Measurements from ENCODE around the gene PYHIN1. TPM values are rescaled to one million over a fixed set of nuclear protein-coding genes. Genes with fewer than 3 reads are reported as not detected.
A peak's percentile ranks its signal among the peaks of the same experiment; 100 is the strongest.

PYHIN1 gene
- not detected in 2 replicates for total RNA-seq (2014; rRNA removed; shearing (Covaris generic))

DNA sequence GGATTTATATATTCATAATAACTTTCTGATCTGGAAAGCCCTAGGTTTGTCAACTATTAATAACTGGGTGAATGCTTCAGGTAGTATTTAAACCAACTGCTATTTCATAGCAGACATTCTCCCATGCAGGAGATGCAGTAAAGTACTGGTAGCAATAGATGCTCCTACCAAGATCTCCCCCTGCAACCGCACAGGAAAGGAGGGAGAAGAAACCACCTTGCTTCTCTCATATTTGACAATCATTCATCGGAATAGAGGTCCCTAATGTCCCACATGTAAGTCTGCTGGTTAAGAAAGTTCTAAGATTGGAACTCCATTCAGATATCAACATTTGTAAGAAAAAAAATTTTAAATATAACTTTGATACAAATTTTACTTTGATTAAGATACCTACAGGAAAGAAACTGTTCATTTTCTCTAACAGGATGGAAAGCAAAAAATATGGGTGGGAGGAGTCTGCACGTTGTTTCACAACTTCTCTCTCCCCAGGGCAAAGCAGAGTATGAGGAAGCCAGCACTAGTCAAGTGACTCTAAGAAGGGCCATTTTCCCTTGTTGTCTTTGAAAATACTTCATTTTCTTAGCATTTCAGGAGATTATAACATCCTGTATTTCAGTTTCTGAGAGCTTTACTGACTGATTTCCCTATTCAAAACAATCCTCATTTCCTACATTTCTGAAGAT, at the start of gene PYHIN1:
Gene PYHIN1, plus strand, starts transcription at position 498 of the 683 bp plus-strand sequence. CDS start 5,359 bp downstream, outside the sequence.
- no peaks in the 10 kb centered on the region for H3K36me3 ChIP-seq (replicated peaks; ENCODE audit: control insufficient read depth, insufficient read depth, low read length)
- DNase-seq, result no peak
- H3K27me3 ChIP-seq (ENCODE audit: control insufficient read depth, insufficient read depth, low read length), result no peaks in the 10 kb centered on the region
- H3K4me3 ChIP-seq (ENCODE audit: insufficient read depth, low read depth, low read length), result no peak within 1 kb of the TSS

DNA sequence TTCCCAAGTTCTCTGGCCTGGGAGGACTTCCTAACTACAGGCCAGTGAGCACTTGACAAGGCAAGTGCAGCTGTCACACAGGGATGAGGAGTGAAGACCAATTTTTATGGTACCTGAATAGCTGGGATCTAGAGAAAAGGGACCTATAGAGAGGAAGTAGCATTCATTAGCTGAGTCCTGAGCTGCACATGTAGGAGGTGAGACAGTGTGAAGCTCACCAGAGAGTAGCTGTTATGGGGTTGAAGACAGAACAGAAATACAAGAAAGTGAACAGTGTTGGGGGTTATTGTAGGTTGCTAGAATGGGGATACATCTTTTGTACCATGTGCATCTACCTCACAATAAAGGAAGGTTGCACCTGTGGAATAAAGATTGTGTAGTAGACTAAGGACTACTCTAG, 37.7 kb upstream of the PYHIN1 start:
- DNase-seq, result no peak
- Histone ChIP-seq H3K27me3 (ENCODE audit: control insufficient read depth, insufficient read depth, low read length) (no peaks in the 10 kb centered on the region), H3K36me3 (replicated peaks; ENCODE audit: control insufficient read depth, insufficient read depth, low read length) (no peaks in the 10 kb centered on the region), H3K4me3 (ENCODE audit: insufficient read depth, low read depth, low read length) (no peak overlapping the region)

DNA sequence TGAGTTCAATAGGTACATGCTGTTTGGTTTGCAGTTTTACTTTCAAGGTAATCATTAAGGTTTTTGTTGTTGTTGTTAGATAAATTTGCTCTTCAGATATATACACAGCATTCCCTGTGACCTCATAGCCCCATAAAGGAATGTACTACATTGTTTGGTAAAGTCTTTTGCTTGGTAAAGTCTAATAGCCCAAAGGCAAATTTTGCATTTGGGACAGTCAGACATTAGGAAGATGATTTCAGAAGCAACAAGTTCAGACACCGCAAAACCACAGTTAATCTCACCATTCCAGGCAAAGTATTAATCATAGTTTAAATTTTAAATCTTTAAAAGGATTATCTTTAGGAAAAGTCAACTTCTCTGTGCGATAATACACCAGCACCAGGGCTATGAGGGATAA, 32.6 kb upstream of the PYHIN1 start:
- Histone ChIP-seq H3K27me3 (ENCODE audit: control insufficient read depth, insufficient read depth, low read length) (no peaks in the 10 kb centered on the region), H3K36me3 (replicated peaks; ENCODE audit: control insufficient read depth, insufficient read depth, low read length) (no peaks in the 10 kb centered on the region), H3K4me3 (ENCODE audit: insufficient read depth, low read depth, low read length) (no peak overlapping the region)
- DNase-seq, result no peak

DNA sequence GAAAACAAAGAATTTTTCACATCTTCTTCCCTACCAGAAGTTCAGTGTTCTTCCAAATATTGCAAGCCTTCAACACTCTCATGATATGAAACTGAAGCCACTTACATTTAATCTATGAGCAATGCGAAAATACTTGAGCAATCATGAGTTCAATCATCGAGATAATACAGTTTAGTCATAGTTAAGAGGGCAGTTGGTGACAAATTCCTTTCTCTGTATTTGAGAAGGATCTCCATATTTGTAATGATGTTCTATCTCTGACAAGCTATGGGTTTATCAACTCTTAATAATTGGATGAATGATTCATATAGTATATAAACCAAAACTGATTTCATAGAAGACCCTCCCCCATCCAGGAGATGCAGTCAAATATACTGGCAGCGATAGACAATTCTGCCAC, 29.7 kb upstream of the PYHIN1 start:
- no peaks in the 10 kb centered on the region for H3K27me3 ChIP-seq (ENCODE audit: control insufficient read depth, insufficient read depth, low read length)
- H3K36me3 ChIP-seq (replicated peaks; ENCODE audit: control insufficient read depth, insufficient read depth, low read length), result no peaks in the 10 kb centered on the region
- no peak overlapping the region for H3K4me3 ChIP-seq (ENCODE audit: insufficient read depth, low read depth, low read length)
- DNase-seq, result no peak

DNA sequence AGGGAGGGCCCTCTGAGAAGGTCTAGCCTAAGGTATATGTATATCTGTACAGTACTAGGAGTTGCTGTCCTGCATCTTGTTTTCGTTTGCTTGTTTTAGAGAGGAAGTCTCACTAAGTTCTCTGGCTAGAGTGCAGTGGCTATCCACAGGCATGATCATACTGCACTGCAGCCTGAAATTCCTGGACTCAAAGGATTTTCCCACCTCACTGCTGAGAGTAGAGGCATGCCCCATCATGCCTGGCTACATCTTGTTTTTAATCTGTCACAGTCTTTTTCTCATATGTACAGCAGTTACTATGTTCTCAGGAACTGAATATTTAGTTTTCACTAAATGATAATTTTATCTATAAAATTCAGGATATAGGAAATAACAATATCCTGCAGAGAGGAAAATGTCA, 15.3 kb upstream of the PYHIN1 start:
- Histone ChIP-seq H3K4me3 (ENCODE audit: insufficient read depth, low read depth, low read length) (no peak overlapping the region), H3K27me3 (ENCODE audit: control insufficient read depth, insufficient read depth, low read length) (no peaks in the 10 kb centered on the region), H3K36me3 (replicated peaks; ENCODE audit: control insufficient read depth, insufficient read depth, low read length) (no peaks in the 10 kb centered on the region)
- no peak for DNase-seq

DNA sequence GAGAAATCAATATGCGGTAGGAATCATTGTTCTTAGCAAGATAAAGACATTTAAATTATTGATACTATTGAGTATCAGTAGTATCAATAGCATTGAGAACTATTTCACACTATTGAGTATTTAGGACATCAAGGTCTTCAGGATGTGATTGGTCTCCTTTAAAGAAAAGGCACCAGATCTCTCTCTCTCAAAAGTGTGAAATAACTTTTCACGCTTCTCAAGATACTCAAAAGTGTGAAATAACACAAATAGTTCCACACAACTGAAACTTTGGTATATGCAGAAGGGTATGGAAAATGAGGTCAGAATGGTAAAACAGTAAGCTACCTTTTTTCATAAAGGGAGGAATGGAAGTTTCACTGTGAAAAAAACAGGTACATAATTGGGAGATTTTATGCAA, 6.7 kb upstream of the PYHIN1 start:
- Histone ChIP-seq H3K36me3 (replicated peaks; ENCODE audit: control insufficient read depth, insufficient read depth, low read length) (no peaks in the 10 kb centered on the region), H3K4me3 (ENCODE audit: insufficient read depth, low read depth, low read length) (no peak overlapping the region), H3K27me3 (ENCODE audit: control insufficient read depth, insufficient read depth, low read length) (no peaks in the 10 kb centered on the region)
- DNase-seq, result no peak

DNA sequence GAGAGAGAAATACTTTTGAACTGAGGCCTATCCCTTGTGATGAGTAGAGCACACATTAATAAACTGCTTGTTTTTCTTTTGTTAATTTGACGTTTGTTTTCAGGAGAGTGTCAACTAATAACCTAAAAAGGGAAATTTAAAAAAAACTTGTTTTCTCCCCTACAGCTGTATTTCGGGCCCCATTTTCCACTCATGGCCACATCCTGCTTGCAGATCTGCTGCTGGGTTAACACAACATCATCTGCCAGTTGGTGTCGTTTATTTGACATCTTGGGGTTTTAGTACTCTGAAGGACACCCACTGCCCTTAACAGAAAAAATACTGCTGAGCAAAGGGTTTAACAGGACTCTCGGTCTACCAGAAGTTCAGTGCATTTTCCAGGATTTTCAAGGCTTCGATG, 848 bp upstream of the PYHIN1 start:
- DNase-seq, result no peak
- no peaks in the 10 kb centered on the region for H3K36me3 ChIP-seq (replicated peaks; ENCODE audit: control insufficient read depth, insufficient read depth, low read length)
- no peaks in the 10 kb centered on the region for H3K27me3 ChIP-seq (ENCODE audit: control insufficient read depth, insufficient read depth, low read length)
- H3K4me3 ChIP-seq (ENCODE audit: insufficient read depth, low read depth, low read length), result no peak overlapping the region

DNA sequence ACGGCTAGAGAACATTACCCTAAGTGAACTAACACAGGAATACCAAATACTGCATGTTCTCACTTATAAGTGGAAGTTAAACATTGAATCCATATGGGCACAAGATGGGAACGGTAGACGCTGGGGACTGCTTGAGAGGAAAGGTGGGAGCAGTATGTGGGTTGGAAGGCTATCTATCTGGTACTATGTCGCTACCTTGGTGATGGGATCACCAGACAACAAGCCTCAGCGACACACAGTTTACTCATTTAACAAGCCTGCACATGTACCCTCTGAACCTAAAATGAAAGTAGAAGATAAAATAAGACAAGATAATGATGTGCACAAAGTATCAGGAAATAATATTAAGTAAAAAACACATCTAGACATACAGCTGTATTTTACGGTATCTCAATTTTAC, 819 bp downstream of the PYHIN1 start:
- no peaks in the 10 kb centered on the region for H3K36me3 ChIP-seq (replicated peaks; ENCODE audit: control insufficient read depth, insufficient read depth, low read length)
- DNase-seq, result no peak
- H3K27me3 ChIP-seq (ENCODE audit: control insufficient read depth, insufficient read depth, low read length), result no peaks in the 10 kb centered on the region
- no peak overlapping the region for H3K4me3 ChIP-seq (ENCODE audit: insufficient read depth, low read depth, low read length)

DNA sequence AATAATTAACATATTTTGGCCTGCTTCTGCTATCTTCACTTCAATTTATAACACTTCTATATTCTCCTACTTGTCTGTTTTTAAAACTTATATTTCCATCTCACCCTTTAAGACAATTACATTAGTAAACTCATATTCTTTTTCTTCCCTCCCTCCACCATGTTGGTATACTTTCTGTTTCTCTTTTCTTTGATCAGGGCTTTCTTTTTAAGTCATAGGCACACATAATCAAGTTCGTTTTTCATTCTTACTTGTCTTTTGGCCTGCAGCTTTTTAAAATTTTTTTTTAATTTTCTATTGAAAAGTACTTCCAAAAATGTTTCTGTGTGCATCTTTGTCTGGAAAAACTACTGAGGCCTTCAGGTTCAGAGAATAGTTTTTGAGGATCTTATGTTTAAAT, 2.3 kb downstream of the PYHIN1 start:
- no peak overlapping the region for H3K4me3 ChIP-seq (ENCODE audit: insufficient read depth, low read depth, low read length)
- no peak for DNase-seq
- no peaks in the 10 kb centered on the region for H3K27me3 ChIP-seq (ENCODE audit: control insufficient read depth, insufficient read depth, low read length)
- no peaks in the 10 kb centered on the region for H3K36me3 ChIP-seq (replicated peaks; ENCODE audit: control insufficient read depth, insufficient read depth, low read length)

DNA sequence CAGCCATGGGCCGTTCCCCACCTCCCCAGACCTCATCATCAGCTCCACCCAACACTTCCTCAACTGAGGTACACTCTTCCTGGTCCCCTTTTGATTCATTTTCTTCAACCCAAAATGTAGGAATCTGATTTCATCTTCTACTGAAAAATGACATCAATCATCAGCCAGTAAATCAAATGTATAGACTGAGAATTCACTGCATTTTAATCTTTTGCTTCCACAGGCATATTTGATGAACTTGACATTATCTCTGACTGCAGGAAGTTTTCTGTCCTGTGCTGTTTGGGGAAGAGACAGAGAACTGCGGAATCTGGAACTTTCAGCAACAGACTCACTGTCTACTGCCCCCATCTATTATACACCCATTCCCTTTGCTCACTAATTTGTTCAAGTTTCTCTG, 7.8 kb downstream of the PYHIN1 start:
- Histone ChIP-seq H3K4me3 (ENCODE audit: insufficient read depth, low read depth, low read length) (no peak overlapping the region), H3K27me3 (ENCODE audit: control insufficient read depth, insufficient read depth, low read length) (no peaks in the 10 kb centered on the region; the same call in 1 of the 2 replicates), H3K36me3 (replicated peaks; ENCODE audit: control insufficient read depth, insufficient read depth, low read length) (no peaks in the 10 kb centered on the region)
- DNase-seq, result no peak

DNA sequence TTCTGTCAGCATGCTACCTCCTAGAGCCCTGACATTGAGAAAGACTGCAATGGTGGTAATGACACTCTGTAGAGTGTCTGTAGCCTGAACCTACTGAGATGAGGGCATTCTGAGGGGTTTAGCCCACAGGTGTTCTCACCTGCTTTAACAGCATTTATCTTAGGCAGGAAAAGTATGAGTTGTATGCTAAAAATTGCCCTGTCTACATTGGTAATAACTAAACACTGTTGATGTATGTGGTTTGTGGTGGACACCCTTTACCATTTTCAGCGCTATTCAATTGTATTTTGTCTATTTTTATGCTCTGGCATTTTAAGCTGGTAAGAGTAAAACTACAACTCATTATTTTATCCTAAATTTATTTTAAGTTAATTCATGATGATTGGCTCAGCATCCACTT, 10.0 kb downstream of the PYHIN1 start:
- no peaks in the 10 kb centered on the region for H3K36me3 ChIP-seq (replicated peaks; ENCODE audit: control insufficient read depth, insufficient read depth, low read length)
- H3K4me3 ChIP-seq (ENCODE audit: insufficient read depth, low read depth, low read length), result no peak overlapping the region
- no peaks in the 10 kb centered on the region; the same call in 1 of the 2 replicates for H3K27me3 ChIP-seq (ENCODE audit: control insufficient read depth, insufficient read depth, low read length)
- DNase-seq, result no peak

DNA sequence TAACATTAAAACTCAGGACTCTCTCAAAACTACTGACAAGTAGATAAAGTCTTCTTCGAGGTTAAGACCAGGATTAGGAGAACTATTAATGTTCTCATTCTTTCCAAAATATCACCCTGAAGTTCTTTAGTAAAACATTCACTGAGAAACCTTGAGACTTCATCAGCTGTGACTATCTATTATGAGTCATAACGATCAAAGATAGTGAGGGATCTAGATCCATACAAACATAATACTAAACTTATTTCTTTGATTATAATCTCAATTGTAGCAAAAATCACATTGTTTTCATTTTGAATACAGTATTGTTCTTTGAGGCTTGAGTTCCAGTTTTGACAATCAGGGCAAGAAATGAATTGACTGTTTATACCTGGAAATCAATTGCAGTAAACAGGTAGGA, 11.1 kb downstream of the PYHIN1 start:
- DNase-seq, result no peak
- H3K27me3 ChIP-seq (ENCODE audit: control insufficient read depth, insufficient read depth, low read length), result no peaks in the 10 kb centered on the region; the same call in 1 of the 2 replicates
- H3K36me3 ChIP-seq (replicated peaks; ENCODE audit: control insufficient read depth, insufficient read depth, low read length), result no peaks in the 10 kb centered on the region
- H3K4me3 ChIP-seq (ENCODE audit: insufficient read depth, low read depth, low read length), result no peak overlapping the region

DNA sequence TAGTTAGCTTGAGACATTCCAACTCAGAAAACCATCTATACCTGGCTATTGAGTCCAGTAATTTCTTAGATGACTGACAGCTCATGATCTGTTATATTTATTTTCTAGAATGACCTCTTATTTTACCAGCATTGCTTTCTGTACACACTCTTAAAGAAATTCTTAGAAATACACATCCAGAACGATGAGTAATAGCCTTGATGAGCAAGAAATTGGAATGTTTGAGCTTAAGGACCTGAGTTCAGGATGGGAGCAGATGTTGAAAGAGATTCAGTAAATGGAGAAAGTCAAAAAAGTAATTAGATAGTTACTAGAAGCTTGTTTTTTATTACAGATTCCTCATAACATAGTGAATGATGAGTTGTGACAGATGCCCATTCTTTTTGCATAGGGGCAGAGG, 11.7 kb downstream of the PYHIN1 start:
- Histone ChIP-seq H3K4me3 (ENCODE audit: insufficient read depth, low read depth, low read length) (no peak overlapping the region), H3K27me3 (ENCODE audit: control insufficient read depth, insufficient read depth, low read length) (no peaks in the 10 kb centered on the region; the same call in 1 of the 2 replicates), H3K36me3 (replicated peaks; ENCODE audit: control insufficient read depth, insufficient read depth, low read length) (no peaks in the 10 kb centered on the region)
- no peak for DNase-seq

DNA sequence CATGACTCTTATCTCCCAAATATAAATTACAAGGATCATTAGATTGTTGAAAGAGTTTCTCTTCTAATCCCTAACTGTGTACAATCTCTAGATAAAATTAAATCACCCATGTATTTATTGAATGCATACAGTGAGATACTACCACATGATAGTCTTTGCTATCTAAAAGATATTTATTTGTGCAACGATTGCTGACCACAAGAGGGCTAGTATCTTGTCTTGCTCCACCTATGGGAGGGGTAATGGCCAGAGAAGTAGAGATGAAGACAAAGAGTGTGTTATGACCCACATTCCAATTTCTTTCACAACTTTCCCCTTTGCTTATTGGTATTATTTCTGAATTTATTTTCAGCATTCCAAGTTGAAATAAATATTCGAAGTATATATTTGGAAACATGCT, 13.7 kb downstream of the PYHIN1 start:
- H3K36me3 ChIP-seq (replicated peaks; ENCODE audit: control insufficient read depth, insufficient read depth, low read length), result no peaks in the 10 kb centered on the region
- peak; percentile 19 for DNase-seq
- no peak overlapping the region for H3K4me3 ChIP-seq (ENCODE audit: insufficient read depth, low read depth, low read length)
- peaks cover 7% of the 10 kb centered on the region; the same call in 1 of the 2 replicates for H3K27me3 ChIP-seq (ENCODE audit: control insufficient read depth, insufficient read depth, low read length)

DNA sequence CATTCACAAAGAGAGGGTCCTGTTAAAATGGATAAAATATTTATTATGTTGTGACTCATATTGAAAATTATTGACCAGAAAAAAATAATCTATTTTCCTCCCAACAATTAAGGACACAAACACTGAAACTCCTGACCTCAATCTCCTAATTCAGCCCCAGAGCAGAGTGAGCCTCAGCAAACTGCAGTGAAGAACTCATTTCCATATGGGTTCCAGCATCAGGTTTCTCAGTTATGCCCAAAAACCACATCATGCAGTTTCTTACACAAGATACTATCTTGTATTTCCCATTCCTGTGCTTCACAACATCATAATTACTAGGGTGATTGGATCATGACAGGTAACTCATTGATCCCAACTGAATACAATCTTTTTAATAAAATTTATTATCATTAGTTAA, 15.4 kb downstream of the PYHIN1 start:
- Histone ChIP-seq H3K27me3 (ENCODE audit: control insufficient read depth, insufficient read depth, low read length) (peaks cover 10% of the 10 kb centered on the region; the same call in 1 of the 2 replicates), H3K4me3 (ENCODE audit: insufficient read depth, low read depth, low read length) (no peak overlapping the region), H3K36me3 (replicated peaks; ENCODE audit: control insufficient read depth, insufficient read depth, low read length) (no peaks in the 10 kb centered on the region)
- no peak for DNase-seq

DNA sequence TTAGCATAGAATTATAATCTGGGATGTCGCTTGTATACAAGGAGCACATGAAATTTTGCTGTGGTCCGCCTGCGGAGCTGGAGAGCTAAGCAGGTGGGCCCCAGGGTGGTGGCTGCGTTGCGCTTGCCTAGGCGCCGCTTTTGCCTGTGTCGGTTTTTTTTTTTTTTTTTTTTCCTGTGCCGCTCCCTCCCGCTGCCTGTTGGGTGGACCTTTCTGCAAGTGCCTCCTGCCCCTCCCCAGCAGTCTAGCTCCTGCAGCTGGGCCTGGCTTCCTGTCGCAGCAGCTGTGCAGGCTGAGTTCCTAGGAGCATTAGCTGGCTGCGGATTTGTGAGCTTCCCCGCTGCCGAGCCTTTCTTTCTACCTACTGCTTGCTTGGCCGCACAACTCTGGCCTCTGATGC, 20.6 kb downstream of the PYHIN1 start:
- peak; percentile 65 for DNase-seq
- H3K27me3 ChIP-seq (ENCODE audit: control insufficient read depth, insufficient read depth, low read length), result peaks cover 10% of the 10 kb centered on the region; the same call in 1 of the 2 replicates
- H3K4me3 ChIP-seq (ENCODE audit: insufficient read depth, low read depth, low read length), result no peak overlapping the region; the same call in 1 of the 2 replicates
- no peaks in the 10 kb centered on the region for H3K36me3 ChIP-seq (replicated peaks; ENCODE audit: control insufficient read depth, insufficient read depth, low read length)
